Immature natural killer cell (primary cell): Measurements from ENCODE around the gene ADCY2. TPM values are rescaled to one million over a fixed set of nuclear protein-coding genes. Genes with fewer than 3 reads are reported as not detected.

Experiments
- DNase-seq, 3 donors: peaks; one replicate each; pipeline ENCODE4 v3.0.0; 2022; ENCODE audit warnings: mixed read lengths in 1 of 3
- H3K27ac Mint-ChIP-seq, 6 donors: one replicate each; pipeline ENCODE4 v1.8.0; 2020; ENCODE audit warnings: mixed read lengths in 6 of 6, mild to moderate bottlenecking in 5 of 6, inconsistent platforms in 4 of 6, moderate library complexity in 3 of 6
- H3K27me3 Mint-ChIP-seq, 3 donors: one replicate each; pipeline ENCODE4 v1.8.0; 2020 to 2021; ENCODE audit warnings: low read depth in 3 of 3, mild to moderate bottlenecking in 3 of 3, mixed read lengths in 3 of 3, moderate library complexity in 3 of 3, inconsistent platforms in 1 of 3
- H3K36me3 Mint-ChIP-seq, 3 donors: one replicate each; pipeline ENCODE4 v1.8.0; 2020; ENCODE audit warnings: mixed read lengths in 3 of 3, inconsistent platforms in 2 of 3, mild to moderate bottlenecking in 2 of 3
- H3K4me1 Mint-ChIP-seq, 2 donors: one replicate each; pipeline ENCODE4 v1.8.0; 2020; ENCODE audit warnings: inconsistent platforms in 2 of 2, mild to moderate bottlenecking in 2 of 2, mixed read lengths in 2 of 2, moderate library complexity in 1 of 2
- H3K4me3 Mint-ChIP-seq, 5 donors: one replicate each; pipeline ENCODE4 v1.8.0; 2020; ENCODE audit warnings: mild to moderate bottlenecking in 5 of 5, mixed read lengths in 5 of 5, inconsistent platforms in 3 of 5, moderate library complexity in 3 of 5
- H3K9me3 Mint-ChIP-seq, 6 donors: one replicate each; pipeline ENCODE4 v1.8.0; 2020; ENCODE audit warnings: mild to moderate bottlenecking in 6 of 6, mixed read lengths in 6 of 6, inconsistent platforms in 4 of 6, moderate library complexity in 3 of 6
- polyA plus RNA-seq, 3 donors: library from polyadenylated mRNA; unstranded; fragments of 300-500 nt; fragmentation: Illumina TruSeq; gene quantifications; one replicate each; pipeline ENCODE4 v1.2.3, GENCODE V29; 2021

ADCY2 gene
- polyA plus RNA-seq, 3 donors from 2014 or later = not detected

DNA sequence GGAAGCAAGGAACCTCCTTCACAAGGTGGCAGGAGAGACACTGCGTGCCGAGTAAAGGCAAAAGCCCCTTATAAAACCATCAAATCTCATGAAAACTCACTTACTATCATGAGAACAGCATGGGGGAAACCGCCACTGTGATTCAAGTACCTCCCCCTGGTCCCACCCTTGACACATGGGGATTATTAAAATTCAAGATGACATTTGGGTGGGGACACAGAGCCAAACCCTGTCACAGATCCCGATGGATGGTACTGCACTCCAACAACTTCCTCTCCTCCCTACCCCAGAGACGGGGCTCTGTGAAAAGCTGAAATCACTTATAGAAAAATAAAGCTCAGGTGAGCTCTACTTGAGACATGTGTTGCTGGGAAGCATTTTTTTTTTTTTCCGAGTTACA lies 10.3 kb upstream of the ADCY2 start:
- Mint-ChIP-seq H3K9me3 (no peaks in the 10 kb centered on the region), H3K27me3 (peaks cover 0 to 2% (median 0%) of the 10 kb centered on the region in 3 donors), H3K36me3 (no peaks in the 10 kb centered on the region), H3K27ac (no peak overlapping the region), H3K4me1 (no peaks in the 10 kb centered on the region), H3K4me3 (no peak overlapping the region)
- DNase-seq = no peak

DNA sequence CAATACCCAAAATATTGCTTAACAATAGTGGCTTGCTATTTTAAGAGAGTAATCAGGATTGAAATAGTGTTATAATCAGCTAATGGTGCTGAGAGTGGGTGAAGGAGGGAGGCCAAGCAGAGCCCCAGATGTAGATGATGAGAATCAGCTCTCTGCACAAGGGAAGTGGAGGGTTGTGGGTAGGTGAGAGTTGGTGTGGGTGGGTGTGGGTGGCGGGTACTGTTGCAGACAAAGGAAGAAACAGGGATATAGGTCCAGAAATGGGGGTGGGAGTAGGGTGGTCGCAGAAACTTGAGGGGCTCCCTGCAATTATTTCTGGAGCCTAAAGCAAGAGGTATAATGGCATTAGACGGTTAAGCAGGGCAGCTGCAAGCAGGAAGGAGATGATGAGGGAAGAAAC lies 7.4 kb upstream of the ADCY2 start:
- Mint-ChIP-seq H3K4me1 (no peaks in the 10 kb centered on the region), H3K27ac (no peak overlapping the region), H3K4me3 (no peak overlapping the region), H3K9me3 (peaks cover 0 to 9% (median 0%) of the 10 kb centered on the region in 6 donors), H3K36me3 (no peaks in the 10 kb centered on the region), H3K27me3 (peaks cover 0 to 1% (median 0%) of the 10 kb centered on the region in 3 donors)
- no peak for DNase-seq

DNA sequence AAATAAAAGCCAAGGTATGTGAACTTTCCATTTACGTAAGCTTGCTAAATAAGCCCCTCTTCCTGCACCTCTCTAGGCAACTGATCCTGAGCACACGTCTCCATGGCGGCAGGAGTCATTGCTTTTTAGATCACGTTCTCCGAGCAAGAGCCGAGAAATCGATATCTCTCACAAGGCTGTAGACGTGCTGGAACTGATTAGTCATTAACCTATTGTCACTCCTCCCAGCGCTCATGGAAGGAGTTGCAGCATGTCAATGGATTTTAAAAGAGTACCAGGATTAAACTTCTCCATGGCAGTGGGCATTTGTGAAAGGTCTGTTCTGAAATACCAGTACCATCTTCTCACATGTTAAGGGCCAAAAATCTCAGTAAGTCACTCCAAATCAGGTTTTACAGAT lies 4.7 kb upstream of the ADCY2 start:
- Mint-ChIP-seq H3K27ac (no peak overlapping the region), H3K36me3 (no peaks in the 10 kb centered on the region), H3K4me3 (no peak overlapping the region), H3K9me3 (peaks cover 0 to 11% (median 0%) of the 10 kb centered on the region in 6 donors), H3K4me1 (no peaks in the 10 kb centered on the region), H3K27me3 (peaks cover 0 to 2% (median 2%) of the 10 kb centered on the region in 3 donors)
- DNase-seq = no peak

DNA sequence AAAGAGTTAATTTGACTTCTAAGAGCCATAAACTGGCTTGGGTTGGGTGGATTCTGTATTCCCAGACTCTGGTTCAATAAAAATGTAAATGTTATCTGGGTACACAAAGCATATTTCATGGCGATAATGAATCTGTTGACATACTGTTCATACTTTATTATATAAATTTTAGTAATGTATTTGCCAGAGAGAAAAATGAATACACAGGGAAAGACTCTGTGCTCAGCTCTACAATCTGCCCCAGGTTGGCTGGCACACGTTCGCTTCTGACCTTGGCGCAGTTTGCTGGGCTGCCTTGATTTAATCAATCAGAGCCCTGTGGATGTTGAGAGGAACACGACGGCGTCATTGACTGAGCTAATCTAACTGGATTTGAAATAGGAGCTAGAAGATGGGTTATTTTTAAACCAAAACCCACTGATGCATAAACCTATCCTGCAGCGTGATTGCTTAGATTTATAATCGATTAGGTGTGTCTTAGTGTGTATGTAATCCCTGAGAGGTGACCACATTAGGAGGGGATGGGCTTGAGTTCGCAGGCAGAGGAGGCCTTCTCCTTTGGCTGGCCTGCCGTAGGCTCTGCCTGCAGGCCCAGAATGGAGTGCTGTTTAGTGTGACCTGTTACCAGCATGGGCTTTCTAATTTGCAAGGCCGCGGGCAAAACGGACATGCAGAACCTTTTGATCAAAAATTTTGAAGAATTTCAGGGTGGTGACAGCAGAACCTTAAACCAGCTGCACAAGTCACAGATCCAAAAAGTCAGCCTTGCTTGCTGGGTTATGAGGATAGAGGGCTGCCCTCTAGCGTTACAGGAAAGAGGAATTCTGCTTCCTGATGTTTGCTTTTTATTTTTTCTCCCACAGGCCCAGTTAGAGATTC lies 3.9 kb upstream of the ADCY2 start:
- H3K36me3 Mint-ChIP-seq = peaks cover 0 to 4% (median 4%) of the 10 kb centered on the region in 3 donors
- peaks cover 4 to 6% (median 5%) of the 10 kb centered on the region in 3 donors for H3K27me3 Mint-ChIP-seq
- no peak for DNase-seq
- no peaks in the 10 kb centered on the region for H3K4me1 Mint-ChIP-seq
- H3K4me3 Mint-ChIP-seq = no peak overlapping the region
- H3K27ac Mint-ChIP-seq = no peak overlapping the region
- H3K9me3 Mint-ChIP-seq = peaks cover 0 to 15% (median 4%) of the 10 kb centered on the region in 6 donors

DNA sequence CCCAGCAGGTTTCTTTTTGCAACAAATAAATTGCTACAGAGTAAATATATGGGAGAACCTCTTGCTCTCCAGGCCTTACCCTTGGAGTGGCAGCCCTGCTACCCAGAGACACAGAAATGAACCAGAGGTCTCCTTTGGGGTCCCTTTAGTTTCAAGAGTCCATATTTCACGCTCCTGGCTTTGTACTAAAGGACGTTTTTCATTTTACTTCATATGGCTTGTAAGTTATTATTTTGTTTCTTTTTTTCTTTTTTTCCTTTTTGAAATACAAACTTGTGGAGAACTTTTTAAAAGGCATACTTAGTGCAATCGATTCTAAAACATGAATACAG lies 3.3 kb upstream of the ADCY2 start:
- H3K36me3 Mint-ChIP-seq = peaks cover 0 to 5% (median 4%) of the 10 kb centered on the region in 3 donors
- DNase-seq = no peak
- peaks cover 5 to 9% (median 6%) of the 10 kb centered on the region in 3 donors for H3K27me3 Mint-ChIP-seq
- no peak overlapping the region for H3K27ac Mint-ChIP-seq
- no peak overlapping the region for H3K4me3 Mint-ChIP-seq
- no peaks in the 10 kb centered on the region for H3K4me1 Mint-ChIP-seq
- H3K9me3 Mint-ChIP-seq = peaks cover 0 to 17% (median 5%) of the 10 kb centered on the region in 6 donors

DNA sequence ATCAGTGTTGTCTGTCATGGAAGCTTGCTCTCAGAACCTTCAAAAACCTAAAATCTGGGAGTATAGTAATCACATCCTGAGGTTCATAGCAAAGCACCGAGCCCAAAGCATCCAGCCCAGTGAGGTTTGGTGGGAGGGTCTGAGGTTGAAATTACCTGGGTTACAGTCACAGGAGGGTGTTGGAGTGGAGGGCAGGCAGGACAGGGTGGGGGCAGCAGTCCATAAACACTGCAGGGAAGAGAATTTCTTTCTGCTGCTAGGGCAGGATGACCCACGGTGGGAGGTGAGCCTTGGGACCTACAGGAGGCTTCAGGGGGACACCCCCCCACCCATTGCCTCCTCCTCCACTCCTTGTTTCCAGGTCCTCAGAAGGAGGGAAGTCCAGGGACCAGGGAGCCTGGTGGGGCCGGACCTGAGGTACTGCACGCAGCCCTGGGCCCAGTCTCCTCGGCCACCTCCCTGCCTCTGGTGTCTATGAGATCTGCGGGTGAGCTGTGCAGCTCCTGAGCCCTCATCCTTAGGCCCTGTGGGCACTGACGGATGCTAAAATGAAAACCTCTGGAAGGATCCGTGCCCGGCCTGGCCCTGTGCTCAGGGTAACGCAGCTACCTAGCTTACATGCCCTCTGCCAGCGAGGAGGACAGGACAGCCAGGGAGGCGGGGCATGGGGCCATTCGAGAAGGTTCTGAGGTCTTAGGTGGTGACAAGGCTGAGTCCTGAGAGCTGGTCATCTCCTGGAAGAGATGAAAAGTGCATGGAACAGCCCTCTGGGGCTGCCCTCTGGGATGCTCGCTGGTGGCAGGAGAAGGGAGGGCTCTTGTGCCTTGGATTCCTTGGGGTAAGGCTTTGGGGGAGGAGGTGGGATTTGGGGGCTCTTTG lies 1.8 kb upstream of the ADCY2 start:
- H3K36me3 Mint-ChIP-seq = peaks cover 0 to 5% (median 4%) of the 10 kb centered on the region in 3 donors
- H3K4me3 Mint-ChIP-seq = no peak overlapping the region
- H3K9me3 Mint-ChIP-seq = peaks cover 0 to 26% (median 7%) of the 10 kb centered on the region in 6 donors
- peaks cover 5 to 9% (median 6%) of the 10 kb centered on the region in 3 donors for H3K27me3 Mint-ChIP-seq
- no peaks in the 10 kb centered on the region for H3K4me1 Mint-ChIP-seq
- no peak for DNase-seq
- H3K27ac Mint-ChIP-seq = no peak overlapping the region

DNA sequence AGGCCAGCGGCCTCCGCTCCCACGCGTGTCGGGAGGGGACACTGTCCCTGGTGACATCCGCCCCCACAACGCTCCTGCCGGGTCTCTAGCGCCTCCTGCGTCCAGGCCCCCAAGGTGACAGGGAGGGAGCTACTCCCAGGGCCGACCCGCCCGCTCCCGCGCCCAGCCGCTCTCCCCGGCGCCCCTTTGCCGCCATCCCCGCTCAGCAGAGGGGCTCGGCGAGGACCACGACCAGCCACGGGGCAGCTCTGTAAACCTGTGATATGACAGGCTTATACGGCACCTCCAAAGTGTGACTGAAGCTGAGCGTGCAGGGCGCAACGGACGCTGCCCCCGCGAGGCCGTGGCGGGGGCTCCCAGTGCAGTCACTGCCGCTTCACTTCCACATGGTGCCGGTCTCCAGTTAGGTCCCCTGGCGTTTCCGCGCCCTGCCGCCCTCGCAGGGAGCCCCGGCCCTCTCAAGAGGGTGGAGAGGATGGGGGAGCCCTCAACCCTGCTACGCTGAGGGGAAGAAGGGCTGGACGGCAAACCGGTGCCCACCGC lies 978 bp upstream of the ADCY2 start:
- Mint-ChIP-seq H3K9me3 (peaks cover 0 to 26% (median 8%) of the 10 kb centered on the region in 6 donors), H3K36me3 (peaks cover 0 to 5% (median 4%) of the 10 kb centered on the region in 3 donors), H3K4me3 (no peak overlapping the region), H3K27me3 (peaks cover 5 to 9% (median 6%) of the 10 kb centered on the region in 3 donors), H3K4me1 (no peaks in the 10 kb centered on the region), H3K27ac (no peak overlapping the region)
- DNase-seq = no peak

DNA sequence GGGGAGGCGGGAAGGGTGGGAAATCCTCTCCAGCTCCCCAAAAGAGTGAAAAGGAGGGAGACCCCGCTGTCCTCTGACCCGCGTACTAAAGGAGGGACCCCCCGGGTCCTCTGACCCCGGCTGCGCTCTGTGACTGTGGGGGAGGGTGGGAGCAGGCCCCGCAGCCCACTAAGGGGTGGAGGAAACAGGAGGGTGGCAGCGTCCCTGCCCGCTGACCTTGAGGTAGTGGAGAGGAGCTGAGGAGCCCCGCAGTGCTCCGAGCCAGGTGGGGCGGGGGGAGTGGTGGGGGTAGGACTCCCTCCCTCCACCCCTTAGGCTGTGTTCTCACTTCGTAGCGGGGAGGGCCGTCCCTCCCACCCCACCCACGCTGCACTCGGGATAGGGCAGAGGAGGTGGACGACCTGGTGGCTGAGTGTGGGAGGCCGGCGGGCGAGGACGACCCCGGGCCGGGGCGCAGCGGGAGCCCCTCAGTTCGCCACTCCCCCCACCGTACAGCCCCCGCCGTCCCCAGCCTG lies 449 bp upstream of the ADCY2 start:
- H3K27ac Mint-ChIP-seq = no peak overlapping the region
- H3K36me3 Mint-ChIP-seq = peaks cover 0 to 5% (median 4%) of the 10 kb centered on the region in 3 donors
- peaks cover 5 to 9% (median 7%) of the 10 kb centered on the region in 3 donors for H3K27me3 Mint-ChIP-seq
- H3K4me3 Mint-ChIP-seq = no peak overlapping the region
- H3K9me3 Mint-ChIP-seq = peaks cover 0 to 26% (median 8%) of the 10 kb centered on the region in 6 donors
- no peaks in the 10 kb centered on the region for H3K4me1 Mint-ChIP-seq
- no peak for DNase-seq

DNA sequence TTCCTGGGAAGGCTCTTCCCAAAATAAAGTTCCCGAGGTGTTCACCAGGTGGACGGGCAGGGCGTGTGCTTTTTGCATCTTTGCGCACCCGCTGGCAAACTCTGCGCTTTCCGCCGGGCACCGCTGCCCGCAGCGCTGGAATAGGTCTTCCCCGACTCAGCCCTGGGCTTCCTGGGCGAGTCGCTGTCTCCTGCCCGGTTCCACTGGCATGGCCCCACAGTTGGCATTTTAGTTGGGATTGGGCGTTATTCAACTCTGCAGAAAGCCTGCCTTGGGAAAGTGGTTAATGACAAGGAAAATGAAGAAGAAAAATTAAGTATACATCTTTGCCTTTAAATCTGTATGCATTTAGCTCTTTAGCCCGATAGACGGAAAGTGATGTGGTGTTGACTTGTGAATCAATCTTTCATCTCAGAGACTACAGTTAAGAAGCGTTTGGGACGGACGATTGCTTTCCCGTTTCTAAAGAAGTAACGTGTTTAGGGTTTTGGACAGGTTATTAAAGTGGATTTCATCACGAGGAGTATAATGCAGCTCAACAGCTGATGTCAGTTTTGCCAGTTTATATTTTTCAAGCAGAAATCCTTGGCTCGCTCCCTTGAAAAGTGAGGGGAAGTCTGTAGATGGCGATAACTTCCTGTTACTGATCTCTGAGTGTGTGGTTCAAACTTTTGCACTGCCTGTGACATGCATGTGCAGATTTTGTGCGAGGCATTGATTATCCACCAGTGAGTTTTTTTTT lies 946 bp downstream of the ADCY2 start:
- DNase-seq = no peak
- Mint-ChIP-seq H3K27ac (no peak overlapping the region), H3K27me3 (peaks cover 5 to 9% (median 7%) of the 10 kb centered on the region in 3 donors), H3K9me3 (peaks cover 0 to 22% (median 6%) of the 10 kb centered on the region in 6 donors), H3K4me1 (no peaks in the 10 kb centered on the region), H3K4me3 (peak overlapping the region in 2 of 5 donors; percentile 14 to 59), H3K36me3 (peaks cover 0 to 5% (median 4%) of the 10 kb centered on the region in 3 donors)

DNA sequence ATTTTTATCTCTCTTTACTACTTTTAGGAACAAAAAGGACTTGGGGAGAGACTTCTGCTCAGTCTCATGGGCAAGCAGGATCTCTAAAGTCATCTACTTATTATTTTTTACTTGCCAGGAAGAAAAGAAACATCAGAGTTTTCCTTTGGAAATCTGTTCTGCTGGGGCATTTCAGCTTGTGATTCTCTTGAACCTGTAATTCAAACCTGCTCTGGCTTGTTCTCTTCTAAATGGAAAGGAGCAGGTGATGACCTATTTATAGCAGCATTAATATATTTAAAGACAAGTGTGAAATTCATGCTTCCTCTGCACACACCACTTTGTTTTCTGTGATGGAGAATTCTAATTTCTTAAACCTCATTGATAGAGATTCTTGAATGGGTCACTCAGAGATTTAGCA lies 2.0 kb downstream of the ADCY2 start:
- H3K9me3 Mint-ChIP-seq = peaks cover 0 to 25% (median 6%) of the 10 kb centered on the region in 6 donors
- DNase-seq = no peak
- H3K4me3 Mint-ChIP-seq = no peak overlapping the region
- H3K27ac Mint-ChIP-seq = no peak overlapping the region
- H3K27me3 Mint-ChIP-seq = peaks cover 5 to 9% (median 7%) of the 10 kb centered on the region in 3 donors
- H3K4me1 Mint-ChIP-seq = no peaks in the 10 kb centered on the region
- H3K36me3 Mint-ChIP-seq = peaks cover 0 to 5% (median 4%) of the 10 kb centered on the region in 3 donors

DNA sequence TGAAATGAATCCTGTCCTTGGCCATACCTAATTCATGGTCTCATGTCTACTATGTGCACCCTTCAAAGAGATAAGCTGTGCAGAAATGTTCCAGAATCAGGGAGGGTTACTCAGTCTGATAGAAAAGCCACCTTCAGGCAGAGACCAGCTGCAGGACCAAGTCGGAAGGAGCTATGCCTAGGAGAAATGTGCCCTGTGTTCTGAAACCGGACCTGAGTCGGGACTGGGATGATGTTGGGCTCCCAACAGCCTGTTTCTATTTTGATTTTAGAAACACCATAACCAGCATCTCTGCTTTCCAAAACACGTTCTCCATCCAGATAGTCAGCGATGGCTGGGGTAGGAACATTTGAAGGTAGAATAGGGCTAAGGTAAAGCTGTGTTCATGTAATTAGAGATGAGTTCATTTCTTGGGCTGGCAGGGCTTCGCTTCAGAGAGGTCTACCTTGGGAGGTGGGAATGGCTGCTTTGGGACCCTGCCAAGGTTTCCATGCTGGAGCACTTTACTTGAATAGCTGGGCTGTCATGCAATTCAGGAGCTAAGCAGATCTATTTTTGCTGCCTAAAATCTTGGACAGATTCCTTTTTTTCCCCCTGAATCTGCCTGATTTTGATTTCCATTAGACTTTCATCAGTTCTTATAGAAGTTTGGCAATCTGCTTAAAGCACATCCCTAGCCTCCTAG lies 2.8 kb downstream of the ADCY2 start:
- Mint-ChIP-seq H3K27me3 (peaks cover 5 to 7% (median 6%) of the 10 kb centered on the region in 3 donors), H3K4me3 (no peak overlapping the region), H3K4me1 (no peaks in the 10 kb centered on the region), H3K9me3 (peaks cover 0 to 29% (median 6%) of the 10 kb centered on the region in 6 donors), H3K27ac (no peak overlapping the region), H3K36me3 (peaks cover 0 to 5% (median 4%) of the 10 kb centered on the region in 3 donors)
- no peak for DNase-seq

DNA sequence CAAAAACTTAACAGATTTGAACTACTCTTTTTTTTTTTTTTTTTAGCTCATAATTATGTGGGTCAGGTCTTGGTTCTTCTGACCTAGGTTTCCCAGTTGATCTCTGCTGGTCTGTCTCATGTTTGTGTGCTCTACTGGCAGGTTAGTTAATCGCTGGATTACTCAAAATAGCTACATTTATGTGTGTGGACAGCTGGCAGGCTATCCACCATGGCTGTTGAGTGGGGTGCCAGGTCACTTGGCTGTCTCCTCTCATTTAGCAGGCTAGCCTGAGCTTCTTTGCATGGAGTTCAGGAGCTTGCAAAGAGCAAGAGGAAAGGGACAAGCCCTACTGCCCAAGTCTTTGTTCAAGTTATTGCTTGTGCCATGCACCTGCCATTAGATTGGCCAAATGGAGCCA lies 9.3 kb downstream of the ADCY2 start:
- no peak overlapping the region for H3K27ac Mint-ChIP-seq
- no peaks in the 10 kb centered on the region for H3K36me3 Mint-ChIP-seq
- H3K27me3 Mint-ChIP-seq = peaks cover 0 to 7% (median 0%) of the 10 kb centered on the region in 3 donors
- H3K9me3 Mint-ChIP-seq = peaks cover 0 to 31% (median 3%) of the 10 kb centered on the region in 6 donors
- no peak for DNase-seq
- no peak overlapping the region for H3K4me3 Mint-ChIP-seq
- H3K4me1 Mint-ChIP-seq = no peaks in the 10 kb centered on the region
